NOMO-1 treated with dmso at 0.1 percent for 144 hours (cell line): ENCODE results near the gene DAO.
A peak's percentile ranks its signal among the peaks of the same experiment; 100 is the strongest.

Experiments used
- DNase-seq: peaks from one replicate; lab custom pipeline; 2025; ENCODE audit not compliant: unreplicated experiment; lab: John Stamatoyannopoulos, UW

The DAO gene

DNA sequence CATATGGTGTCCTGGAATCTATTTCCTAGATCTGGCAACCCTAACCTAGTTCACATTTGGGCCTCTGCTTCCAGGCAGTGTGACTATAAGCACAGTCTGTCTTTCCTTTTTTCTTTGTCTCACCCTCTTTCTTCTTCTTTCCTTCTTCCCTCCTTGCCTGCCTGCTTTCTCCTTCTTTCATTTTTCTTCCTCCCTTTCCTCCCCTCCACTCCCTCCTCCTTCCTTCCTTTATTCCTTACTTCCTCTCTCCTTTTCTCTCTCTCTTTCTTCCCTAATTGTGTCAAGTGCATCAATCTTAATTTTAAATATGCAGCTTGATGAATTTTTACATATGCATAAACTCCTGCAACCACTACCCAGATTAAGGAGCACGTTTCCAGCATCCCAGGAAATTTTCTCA lies 4.6 kb upstream of the DAO start:
- no peak for DNase-seq

DNA sequence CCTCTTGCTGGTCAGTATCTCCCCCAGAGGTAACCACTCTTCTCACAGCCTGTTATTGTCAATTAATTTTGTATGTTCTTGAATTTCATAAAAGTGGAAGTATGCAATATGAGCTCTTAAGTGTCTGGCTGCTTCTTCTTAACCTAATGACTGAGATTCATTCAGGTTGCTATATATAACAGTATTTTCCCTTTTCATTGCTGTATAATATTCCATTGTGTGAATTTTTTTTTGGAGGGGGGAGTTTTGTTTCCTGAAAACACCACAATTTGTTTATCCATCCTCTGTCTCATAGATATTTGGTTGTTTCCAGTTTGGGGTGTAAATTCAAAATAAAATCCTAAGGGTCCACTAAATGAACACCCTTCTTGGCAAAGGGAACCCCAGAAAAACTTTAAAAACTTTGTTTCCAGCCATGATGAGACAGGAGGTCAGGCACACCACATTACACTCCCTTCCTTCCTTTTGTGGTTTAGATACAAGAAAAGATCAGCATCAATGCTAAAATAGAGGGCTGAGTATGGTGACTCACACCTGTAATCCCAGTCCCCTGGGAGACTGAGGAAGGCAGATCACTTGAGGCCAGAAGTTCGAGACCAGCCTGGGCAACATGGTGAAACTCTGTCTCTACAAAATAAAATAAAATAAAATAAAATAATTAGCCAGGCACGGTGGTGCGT lies 4.1 kb upstream of the DAO start:
- DNase-seq: no peak

DNA sequence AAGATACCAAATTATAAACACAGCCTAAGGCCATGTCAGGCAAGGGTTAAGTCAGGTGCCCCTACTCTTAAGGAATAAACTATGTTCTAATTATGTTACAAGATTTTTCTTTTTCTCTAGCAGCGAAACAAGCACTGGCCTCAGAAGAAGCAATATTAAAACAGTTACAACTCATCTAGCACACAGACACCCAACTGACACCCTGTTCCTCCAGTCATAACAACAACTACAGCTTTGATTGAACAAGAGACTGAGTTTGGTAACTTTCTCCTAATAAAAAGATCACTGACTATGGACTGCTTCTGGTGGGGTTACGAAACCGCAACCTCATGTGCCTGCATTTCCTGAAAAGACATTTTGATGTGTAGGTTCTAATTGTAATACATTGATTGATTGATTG lies 3.3 kb upstream of the DAO start:
- no peak for DNase-seq

DNA sequence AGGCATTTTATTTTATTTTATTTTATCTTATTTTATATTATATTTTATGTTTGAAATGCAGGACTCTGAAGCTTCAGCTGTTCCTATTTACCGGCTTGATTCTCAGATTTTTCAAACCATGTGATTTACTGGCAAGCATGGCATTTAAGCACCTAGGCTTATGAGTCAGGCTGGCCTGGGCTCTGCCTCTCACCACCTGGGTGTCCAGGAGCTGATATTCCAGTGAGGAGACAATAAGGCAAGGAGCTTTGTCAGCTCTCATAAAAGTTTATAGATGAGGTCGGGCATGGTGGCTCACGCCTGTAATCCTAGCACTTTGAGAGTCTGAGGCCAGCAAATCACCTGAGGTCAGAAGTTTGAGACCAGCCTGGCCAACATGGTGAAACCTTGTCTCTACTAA lies 2.1 kb downstream of the DAO start:
- DNase-seq: no peak

DNA sequence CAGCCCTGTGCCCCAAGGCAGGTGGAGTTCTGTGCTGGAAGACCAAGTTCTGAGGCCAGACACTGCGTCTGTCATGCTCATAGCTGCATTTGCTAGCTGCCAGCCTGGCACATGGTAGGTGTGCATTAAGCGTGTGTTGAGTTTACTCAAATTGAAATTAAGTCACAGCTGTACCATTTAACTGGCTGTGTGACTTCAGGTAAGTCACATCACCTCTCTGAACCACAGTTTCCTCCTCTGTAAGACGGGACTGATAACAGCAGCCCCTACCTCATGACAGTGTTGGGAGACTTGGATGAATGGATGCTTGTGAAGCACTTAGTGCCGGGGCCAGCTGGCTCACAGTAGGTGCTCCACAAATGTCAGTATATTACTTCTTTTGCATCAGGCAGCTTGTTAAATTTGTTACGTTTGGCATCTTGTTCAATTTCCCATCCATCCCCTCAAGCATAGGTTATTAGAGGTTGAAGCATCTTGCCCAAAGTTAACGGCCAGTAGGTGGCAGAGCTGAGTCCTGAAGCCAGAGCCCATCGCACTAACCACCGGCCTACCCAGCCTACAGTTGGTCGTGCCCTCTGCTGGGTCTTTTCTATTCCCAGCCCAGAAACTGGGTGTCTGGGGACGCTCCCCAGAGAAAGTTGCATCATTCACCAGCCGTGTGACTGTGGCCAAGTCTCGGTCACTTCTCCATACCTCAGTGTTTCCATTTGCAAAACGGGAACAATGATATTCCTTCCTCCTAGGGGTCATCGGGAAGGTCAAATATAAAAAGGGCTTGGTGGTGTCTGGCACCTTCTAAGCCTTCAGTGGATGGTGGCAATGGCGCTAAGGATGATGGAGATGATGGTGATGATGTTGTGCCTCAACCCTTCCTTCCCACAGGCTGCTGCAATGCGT lies 4.5 kb downstream of the DAO start:
- peak; percentile 37 for DNase-seq

DNA sequence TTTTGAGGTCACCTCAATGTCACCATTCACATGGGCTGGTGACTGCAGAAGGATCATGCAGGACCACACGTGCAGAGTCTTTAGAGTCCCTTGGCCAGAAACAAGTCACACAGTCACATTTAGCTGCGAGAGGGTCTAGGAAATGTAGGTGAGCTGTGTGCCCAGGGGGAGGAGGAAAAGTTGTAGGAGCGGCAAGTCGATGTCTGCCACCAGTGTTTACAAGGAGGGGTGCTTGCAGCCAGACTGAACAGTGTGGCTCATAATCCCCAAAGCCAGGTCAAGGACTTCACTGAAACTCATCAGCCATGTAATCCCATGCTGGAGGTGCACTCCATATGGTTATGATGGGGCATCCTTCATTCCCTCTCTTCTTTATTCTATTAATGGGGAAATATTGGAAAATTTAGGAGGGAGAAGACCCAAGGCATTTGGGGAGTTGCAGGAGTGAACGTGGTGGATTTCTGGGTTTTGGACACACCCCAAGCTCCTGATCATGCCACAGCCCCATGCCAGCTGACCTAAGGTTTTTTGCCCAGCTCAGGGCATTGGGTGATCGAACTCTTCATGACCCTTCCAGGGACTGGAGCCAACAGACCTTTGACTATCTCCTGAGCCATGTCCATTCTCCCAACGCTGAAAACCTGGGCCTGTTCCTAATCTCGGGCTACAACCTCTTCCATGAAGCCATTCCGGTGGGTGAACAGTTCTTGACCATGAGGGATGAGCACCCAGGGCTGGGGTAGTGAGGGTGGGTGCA lies 7.2 kb downstream of the DAO start:
- no peak for DNase-seq

DNA sequence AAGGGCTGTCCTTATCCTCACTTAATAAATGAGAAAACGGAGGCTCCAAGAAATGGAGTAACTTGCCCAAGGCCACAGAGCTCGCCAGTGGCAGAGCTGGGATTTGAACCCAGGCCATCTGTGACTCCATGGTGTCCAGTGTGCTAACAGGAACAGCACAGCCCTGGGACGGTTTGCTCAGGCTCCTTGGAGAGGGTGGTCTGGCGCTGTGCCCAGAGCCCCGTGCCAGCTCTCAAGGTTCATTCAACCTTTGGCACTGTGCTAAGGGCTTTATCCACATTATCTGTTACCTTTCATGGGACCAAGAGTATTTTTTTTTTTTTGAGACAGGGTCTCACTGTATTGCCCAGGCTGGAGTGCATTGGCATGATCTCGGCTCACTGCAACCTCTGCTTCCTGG lies 8.1 kb downstream of the DAO start:
- DNase-seq: no peak

DNA sequence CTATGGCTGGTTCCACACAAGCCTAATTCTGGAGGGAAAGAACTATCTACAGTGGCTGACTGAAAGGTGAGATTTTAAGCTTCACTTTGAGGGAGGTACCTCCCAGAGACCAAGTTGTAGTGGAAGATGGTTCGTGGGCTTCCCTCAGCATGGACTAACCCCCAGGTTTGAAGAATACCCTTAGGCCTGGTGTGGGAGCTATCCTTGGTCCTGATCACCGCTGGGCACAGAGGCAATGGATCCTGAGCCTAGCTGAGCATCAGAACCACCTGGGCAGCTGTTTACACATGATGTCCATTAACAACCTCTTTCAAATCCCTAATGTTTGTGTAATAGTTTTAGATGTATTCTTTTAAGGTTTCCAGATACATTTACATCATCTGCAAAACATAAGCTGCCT lies 10.3 kb downstream of the DAO start:
- DNase-seq: no peak

DNA sequence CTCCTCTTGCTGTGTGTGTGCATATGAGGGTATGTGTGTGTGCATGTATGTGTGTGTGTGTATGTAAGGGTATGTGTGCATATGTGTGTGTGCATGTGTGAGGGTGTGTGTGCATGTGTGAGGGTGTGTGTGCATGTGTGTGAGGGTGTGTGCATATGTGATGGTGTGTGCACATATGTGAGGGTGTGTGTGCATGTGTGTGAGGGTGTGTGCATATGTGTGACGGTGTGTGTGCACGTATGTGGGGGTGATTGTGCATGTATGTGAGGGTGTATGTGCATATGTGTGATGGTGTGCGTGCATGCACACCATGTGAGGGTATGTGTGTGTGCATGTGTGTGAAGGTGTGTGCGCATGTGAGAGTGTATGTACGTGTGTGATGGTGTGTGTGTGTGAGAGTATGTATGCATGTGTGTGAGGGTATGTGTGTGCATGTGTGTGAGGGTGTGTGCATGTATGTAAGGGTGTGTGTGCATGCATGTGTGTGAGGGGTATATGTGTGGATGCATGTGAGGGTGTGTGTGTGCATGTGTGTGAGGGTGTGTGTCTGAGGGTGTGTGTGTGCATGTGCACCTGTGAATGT lies 15.4 kb downstream of the DAO start:
- DNase-seq: no peak

DNA sequence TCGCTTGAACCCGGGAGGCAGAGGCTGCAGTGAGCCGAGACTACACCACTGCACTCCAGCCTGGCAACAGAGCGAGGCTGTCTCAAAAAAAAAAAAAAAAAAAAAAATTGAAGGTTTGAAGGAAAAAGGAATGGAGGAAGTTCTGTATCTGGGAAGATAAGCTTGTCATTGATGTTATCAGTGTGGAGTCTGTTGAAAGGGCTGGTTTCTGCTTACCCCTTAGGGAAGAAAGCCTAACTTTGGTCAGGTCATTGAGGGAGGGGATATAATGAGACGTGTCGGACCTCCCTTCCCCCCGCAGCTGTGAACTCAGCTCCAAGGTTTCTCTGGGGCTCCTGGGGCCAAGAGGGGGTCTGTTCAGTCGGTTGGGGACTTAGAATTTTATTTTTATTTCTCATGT lies 16.4 kb downstream of the DAO start:
- DNase-seq: no peak

DNA sequence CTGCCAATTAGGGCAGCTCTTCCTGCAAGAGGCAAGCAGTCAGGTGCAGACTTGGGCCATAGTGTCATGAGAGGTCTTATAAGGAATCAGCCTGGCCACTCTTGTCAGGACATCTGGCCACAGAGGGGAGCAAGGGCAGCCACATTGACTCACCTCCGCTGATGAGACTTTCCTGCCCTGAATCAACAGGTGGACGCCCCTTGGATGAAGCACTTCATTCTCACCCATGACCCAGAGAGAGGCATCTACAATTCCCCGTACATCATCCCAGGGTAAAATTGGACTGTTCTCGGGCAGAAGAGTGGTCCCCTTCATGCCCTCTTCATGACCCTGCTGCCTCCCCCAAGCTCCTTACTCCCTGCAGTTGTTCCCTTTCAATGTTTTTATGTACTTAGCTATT lies 16.9 kb downstream of the DAO start:
- DNase-seq: no peak

DNA sequence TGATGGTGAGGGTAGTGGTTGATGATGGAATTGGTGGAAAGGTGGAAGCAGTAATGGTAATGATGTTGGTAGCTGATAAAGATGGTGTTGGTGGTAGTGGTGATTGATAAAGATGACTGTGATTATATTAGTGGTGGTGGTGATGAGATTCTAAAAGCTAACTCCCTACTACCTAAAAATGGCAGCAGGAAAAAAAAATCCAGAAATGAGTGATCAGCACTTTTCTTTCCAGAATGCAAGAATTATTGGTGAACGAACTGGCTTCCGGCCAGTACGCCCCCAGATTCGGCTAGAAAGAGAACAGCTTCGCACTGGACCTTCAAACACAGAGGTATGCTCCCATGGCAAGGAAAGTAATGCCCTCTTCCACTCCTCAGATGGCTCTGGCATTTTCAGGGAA lies 19.3 kb downstream of the DAO start:
- no peak for DNase-seq

DNA sequence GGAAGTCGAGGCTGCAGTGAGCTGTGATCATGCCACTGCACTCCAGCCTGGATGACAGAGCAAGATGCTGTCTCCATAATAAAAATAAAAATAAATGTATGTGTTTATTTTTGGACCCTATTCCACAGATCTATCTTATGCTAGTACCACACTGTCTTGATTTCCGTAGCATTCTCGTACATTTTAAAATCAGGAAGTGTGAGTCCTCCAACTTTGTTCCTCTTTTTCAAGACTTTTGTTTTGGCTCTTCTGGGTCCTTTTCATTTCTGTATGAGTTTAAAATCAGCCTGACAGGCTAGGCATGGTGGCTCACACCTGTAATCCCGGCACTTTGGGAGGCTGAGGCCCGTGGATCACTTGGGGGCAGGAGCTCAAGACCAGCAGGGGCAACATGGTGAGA lies 25.8 kb downstream of the DAO start:
- peak; percentile 56 for DNase-seq

DNA sequence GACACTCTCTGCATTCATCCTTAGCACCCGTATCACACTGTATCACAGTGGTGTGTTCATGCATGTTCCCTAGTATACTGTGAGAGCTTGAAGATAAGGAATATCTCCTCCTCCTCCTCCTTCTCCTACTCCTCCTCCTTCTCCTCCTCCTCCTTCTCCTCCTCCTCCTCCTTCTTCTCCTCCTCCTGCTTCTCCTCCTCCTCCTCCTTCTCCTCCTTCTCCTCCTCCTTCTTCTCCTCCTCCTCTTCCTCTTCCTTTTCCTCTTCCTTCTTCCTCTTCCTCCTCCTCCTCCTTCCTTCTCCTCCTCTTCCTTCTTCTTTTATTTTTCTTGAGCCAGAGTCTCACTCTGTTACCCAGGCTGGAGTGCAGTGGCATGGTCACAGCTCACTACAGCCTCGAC lies 27.1 kb downstream of the DAO start:
- no peak for DNase-seq

DNA sequence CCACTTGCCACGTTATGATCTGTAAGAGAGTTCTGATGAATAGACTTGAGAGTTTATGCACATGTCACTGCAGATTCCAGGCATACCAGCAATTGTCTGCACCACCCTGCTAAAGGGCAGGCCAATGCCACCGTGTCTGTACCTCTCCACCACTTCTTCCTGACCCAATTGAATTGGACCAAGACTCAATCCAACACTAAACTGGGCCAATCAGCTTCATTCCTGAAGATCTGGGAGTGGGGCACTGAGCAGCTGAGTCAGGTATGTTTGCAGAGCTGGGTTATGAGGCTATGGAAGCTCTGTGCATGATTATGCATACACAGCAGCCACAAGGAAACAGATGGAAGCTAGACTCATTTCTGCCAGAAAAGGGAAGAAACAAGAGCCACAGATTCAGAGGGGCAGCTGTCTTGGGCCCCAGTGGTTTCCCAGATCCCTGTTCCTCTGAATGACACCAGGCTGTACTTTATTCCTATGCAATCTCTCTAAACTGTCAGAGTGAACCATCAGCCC lies 28.0 kb downstream of the DAO start:
- peak; percentile 38 for DNase-seq

DNA sequence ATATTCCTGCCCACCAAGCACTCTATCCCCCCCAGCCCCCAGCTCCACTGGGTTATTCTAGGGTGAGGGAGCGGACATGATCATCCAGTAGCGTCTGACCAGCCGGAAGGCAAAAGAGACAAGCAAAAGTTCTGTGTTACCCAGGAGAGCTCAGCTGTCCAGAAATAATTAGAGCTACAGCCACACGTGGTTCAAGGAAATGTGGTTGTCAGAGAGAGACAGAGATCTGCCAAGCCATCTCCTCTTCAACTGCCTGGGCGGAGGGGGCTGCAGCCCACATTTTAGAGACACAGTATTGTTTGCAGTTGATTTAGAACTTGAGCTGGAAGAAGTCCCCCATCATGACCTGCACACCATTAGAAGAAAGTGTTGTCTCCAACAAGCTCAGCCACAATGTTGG lies 30.4 kb downstream of the DAO start:
- DNase-seq: no peak

DNA sequence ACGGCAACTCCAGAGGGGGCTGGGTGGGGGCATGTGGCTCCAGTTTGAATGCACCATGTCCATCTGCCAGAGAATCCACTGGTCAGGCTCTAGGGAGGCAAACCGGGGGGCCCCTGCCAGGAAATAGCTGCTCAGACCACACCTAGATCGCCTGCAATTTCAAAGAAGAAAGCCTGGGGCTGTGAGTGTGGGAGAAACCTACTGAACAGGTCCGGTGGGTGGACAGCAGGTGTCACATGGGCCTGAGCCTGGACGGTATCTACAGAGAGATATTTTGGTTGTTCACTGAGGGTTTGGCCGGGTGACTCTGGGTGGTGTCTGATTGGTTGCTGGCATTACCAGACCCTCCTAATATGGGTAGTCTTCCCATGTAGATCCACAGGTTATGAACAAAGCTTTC lies 32.0 kb downstream of the DAO start:
- DNase-seq: no peak

DNA sequence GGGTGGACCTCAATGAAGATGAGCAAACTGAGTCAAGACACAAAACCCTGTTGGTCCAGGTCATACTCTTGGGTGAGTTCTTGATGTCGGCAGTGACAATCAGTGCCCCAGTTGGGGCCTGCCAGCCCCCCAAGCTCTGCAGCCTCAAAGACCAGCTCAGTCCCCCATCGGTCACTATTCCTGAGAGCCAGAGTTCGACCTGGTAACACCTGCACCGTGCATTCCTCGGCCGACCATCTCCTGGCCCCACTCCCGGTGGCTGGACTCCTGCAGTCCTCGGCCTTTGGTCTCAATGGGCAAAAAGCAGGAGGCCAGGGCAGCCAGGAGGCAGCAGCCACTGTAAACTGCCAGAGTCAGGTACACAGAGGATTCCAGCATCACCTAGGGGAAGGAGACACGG lies 32.5 kb downstream of the DAO start:
- no peak for DNase-seq

DNA sequence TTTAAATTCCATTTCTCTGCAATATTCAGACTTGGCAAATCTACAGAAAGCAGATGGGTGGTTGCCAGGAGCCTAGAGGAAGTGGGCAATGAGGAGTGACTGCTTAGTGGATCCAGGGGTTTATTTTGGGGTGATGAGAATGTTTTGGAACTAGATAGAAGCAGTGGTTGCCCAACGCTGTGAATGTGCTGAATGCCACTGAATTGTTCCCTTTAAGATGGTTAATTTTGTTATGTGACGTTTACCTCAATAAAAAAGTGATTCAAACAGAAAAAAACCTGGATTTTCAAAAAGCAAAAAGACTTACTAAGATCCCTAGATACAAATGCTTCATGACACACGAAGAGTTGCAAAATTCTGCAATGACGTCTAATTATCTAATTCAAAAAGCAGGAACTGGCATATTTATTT lies 34.2 kb downstream of the DAO start:
- DNase-seq: peak; percentile 4

DNA sequence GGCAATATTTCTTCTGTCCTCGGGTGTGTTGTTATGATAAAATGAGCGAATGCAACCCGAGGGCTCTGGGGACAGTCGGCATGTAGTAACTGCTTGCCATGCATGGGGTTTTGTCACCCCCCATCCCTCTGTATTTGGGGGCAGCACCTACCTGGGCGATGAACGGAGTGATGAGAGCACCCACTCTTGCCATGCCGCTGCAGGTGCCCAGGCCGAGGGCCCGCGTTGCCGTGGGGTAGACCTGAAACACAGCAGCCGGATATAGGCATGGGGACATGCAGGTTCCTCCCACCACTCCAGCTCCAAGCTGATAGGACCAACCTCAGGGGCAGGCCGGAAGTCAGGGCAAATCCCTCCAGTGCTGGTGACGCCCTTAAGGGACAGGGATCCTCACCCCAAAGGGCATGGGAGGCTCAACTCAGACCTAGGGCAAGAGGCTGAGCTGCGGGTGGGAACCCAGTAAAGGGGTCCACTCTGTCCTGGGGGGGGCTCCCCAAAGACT lies 35.8 kb downstream of the DAO start:
- DNase-seq: no peak

DNA sequence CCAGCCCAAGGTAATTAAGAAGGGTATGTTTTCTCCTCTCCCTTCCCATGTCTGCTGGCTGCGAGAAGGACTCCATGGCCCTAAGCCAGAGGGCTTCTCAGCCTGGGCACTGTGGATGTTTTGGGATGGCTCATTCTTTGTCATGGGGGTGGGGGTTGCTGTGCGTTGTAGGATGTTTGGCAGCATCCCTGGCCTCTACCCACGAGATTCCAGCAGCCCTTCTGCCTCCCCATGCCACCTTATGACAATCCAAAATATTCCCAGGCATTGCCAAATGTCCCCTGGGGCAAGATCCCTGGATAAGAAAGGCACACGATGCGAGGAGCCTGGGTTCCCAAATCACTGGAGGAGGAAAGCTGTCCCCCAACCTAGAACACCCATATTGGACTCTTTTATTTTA lies 36.4 kb downstream of the DAO start:
- no peak for DNase-seq
